ENCODE results near the gene SIGLEC11.

Gene SIGLEC11

GRCh38 chr19:49923055-49924003 is 37.6 kb downstream of the SIGLEC11 start:
- DNase-seq, result no peak

- no peak for DNase-seq
Measured at GRCh38 chr19:49921871-49922795, 38.8 kb downstream of the SIGLEC11 start.

- DNase-seq, result no peak
Measured at GRCh38 chr19:49920624-49921363, 40.2 kb downstream of the SIGLEC11 start.

GRCh38 chr19:49918089-49918488 is 42.9 kb downstream of the SIGLEC11 start:
- no peak for DNase-seq

GRCh38 chr19:49916839-49917733 is 43.9 kb downstream of the SIGLEC11 start:
- no peak for DNase-seq

- no peak for DNase-seq
Measured at GRCh38 chr19:49915271-49915670, 45.7 kb downstream of the SIGLEC11 start.

- no peak for DNase-seq
Measured at GRCh38 chr19:49913720-49914119, 47.3 kb downstream of the SIGLEC11 start.

- no peak for DNase-seq
Measured at GRCh38 chr19:49912965-49913685, 47.8 kb downstream of the SIGLEC11 start.

GRCh38 chr19:49911381-49912145 is 49.4 kb downstream of the SIGLEC11 start:
- DNase-seq, result peak; percentile 37

- no peak for DNase-seq
Measured at GRCh38 chr19:49910179-49910578, 50.8 kb downstream of the SIGLEC11 start.

GRCh38 chr19:49908480-49909420 is 52.2 kb downstream of the SIGLEC11 start:
- no peak for DNase-seq

GRCh38 chr19:49907745-49908446 is 53.1 kb downstream of the SIGLEC11 start:
- DNase-seq, result no peak

- no peak for DNase-seq
Measured at GRCh38 chr19:49906879-49907564, 54.0 kb downstream of the SIGLEC11 start.

GRCh38 chr19:49904136-49904535 is 56.8 kb downstream of the SIGLEC11 start:
- DNase-seq, result no peak
